Measurements from ENCODE around the gene SELPLG. TPM values are rescaled to one million over a fixed set of nuclear protein-coding genes. Genes with fewer than 3 reads are reported as not detected.
"Not testable (repeated sequence)": the region's sequence is repeated elsewhere in the genome, so short reads cannot be mapped to it uniquely, and the experiment has no call there.

The SELPLG gene
- total RNA-seq: 219 and 221 TPM in 2 replicates

GRCh38 chr12:108633534-108634248 is at the start of gene SELPLG:
Gene SELPLG (minus strand): TSS chr12:108633894. CDS start chr12:108624307, 9,587 bp downstream.
- intact Hi-C loops (cut with micrococcal nuclease): loop anchor here (1.0 to 10.0 kb wide), 5 partner anchors 98 to 1319 kb away; partner anchors contain the start of genes CORO1C, FICD and SSH1

- intact Hi-C loops (cut with micrococcal nuclease): no loop called here
These were observed 47.6 kb upstream of the SELPLG start for GRCh38 chr12:108681317-108681716.

- intact Hi-C loops (cut with micrococcal nuclease): no loop called here
These were observed 45.5 kb upstream of the SELPLG start for GRCh38 chr12:108679106-108679681.

- intact Hi-C loops (cut with micrococcal nuclease): no loop called here
These were observed 44.5 kb upstream of the SELPLG start for GRCh38 chr12:108678104-108678730.

GRCh38 chr12:108677381-108677780 is 43.7 kb upstream of the SELPLG start:
- intact Hi-C loops (cut with micrococcal nuclease): no loop called here

- intact Hi-C loops (cut with micrococcal nuclease): no loop called here
These were observed 43.0 kb upstream of the SELPLG start for GRCh38 chr12:108676707-108677106.

- intact Hi-C loops (cut with micrococcal nuclease): no loop called here
These were observed 42.1 kb upstream of the SELPLG start for GRCh38 chr12:108675792-108676191.

- intact Hi-C loops (cut with micrococcal nuclease): no loop called here
These were observed 38.4 kb upstream of the SELPLG start for GRCh38 chr12:108672054-108672453.

- intact Hi-C loops (cut with micrococcal nuclease): no loop called here
These were observed 37.4 kb upstream of the SELPLG start for GRCh38 chr12:108671110-108671509.

GRCh38 chr12:108670066-108670631 is 36.5 kb upstream of the SELPLG start:
- intact Hi-C loops (cut with micrococcal nuclease): no loop called here

GRCh38 chr12:108668542-108668941 is 34.8 kb upstream of the SELPLG start:
- intact Hi-C loops (cut with micrococcal nuclease): loop anchor here (10.0 kb wide), 1 partner anchor 426 kb away; the partner anchor contains the start of genes ALKBH2 and UNG

- intact Hi-C loops (cut with micrococcal nuclease): loop anchor here (10.0 kb wide), 1 partner anchor 427 kb away; the partner anchor contains the start of genes ALKBH2 and UNG
These were observed 34.4 kb upstream of the SELPLG start for GRCh38 chr12:108668063-108668462.

GRCh38 chr12:108667349-108667748 is 33.7 kb upstream of the SELPLG start:
- intact Hi-C loops (cut with micrococcal nuclease): loop anchor here (10.0 kb wide), 1 partner anchor 427 kb away; the partner anchor contains the start of genes ALKBH2 and UNG

GRCh38 chr12:108666401-108666881 is 32.7 kb upstream of the SELPLG start:
- intact Hi-C loops (cut with micrococcal nuclease): loop anchor here (10.0 kb wide), 1 partner anchor 428 kb away; the partner anchor contains the start of genes ALKBH2 and UNG

GRCh38 chr12:108665608-108666202 is 32.0 kb upstream of the SELPLG start:
- intact Hi-C loops (cut with micrococcal nuclease): loop anchor here (1.0 to 10.0 kb wide), 4 partner anchors 25 to 429 kb away; partner anchors contain the start of genes ALKBH2, CORO1C and UNG

GRCh38 chr12:108664338-108665258 is 30.9 kb upstream of the SELPLG start:
- intact Hi-C loops (cut with micrococcal nuclease): loop anchor here (1.0 to 10.0 kb wide), 6 partner anchors 26 to 430 kb away; partner anchors contain the start of genes ALKBH2, CORO1C and UNG

GRCh38 chr12:108663324-108664015 is 29.8 kb upstream of the SELPLG start:
- intact Hi-C loops (cut with micrococcal nuclease): loop anchor here (1.0 to 10.0 kb wide), 5 partner anchors 27 to 431 kb away; partner anchors contain the start of genes ALKBH2, CORO1C and UNG

GRCh38 chr12:108658115-108658514 is 24.4 kb upstream of the SELPLG start:
- intact Hi-C loops (cut with micrococcal nuclease): not testable (repeated sequence)

GRCh38 chr12:108657130-108657745 is 23.5 kb upstream of the SELPLG start:
- intact Hi-C loops (cut with micrococcal nuclease): no loop called here
